Stimulated activated CD8-positive, alpha-beta memory T cell treated with anti-CD3 and anti-CD28 coated beads, Interleukin-15, amount 100 ng/mL, for 24 hours (primary cell): ENCODE measurements around the gene MAP4K4.
"Not testable (repeated sequence)": the region's sequence is repeated elsewhere in the genome, so short reads cannot be mapped to it uniquely, and the experiment has no call there.

ENCODE experiments used
- DNase-seq: peaks from one replicate; pipeline ENCODE4 v3.0.0-alpha.2; 2020; ENCODE audit warnings: low read depth

Gene MAP4K4

GRCh38 chr2:101912545-101912944 is 215.0 kb downstream of the MAP4K4 start:
- no peak for DNase-seq

- no peak for DNase-seq
Observed at GRCh38 chr2:101921319-101921952, 223.9 kb downstream of the MAP4K4 start.

GRCh38 chr2:101921953-101922325 is 224.4 kb downstream of the MAP4K4 start:
- DNase-seq: no peak

GRCh38 chr2:101924311-101924710 is 226.8 kb downstream of the MAP4K4 start:
- not testable (repeated sequence) for DNase-seq

GRCh38 chr2:101930019-101930418 is 232.5 kb downstream of the MAP4K4 start:
- no peak for DNase-seq

GRCh38 chr2:101930847-101931246 is 233.3 kb downstream of the MAP4K4 start:
- no peak for DNase-seq

GRCh38 chr2:101931402-101931801 is 233.9 kb downstream of the MAP4K4 start:
- DNase-seq: no peak

GRCh38 chr2:101935764-101936163 is 238.3 kb downstream of the MAP4K4 start:
- DNase-seq: not testable (repeated sequence)

- no peak for DNase-seq
Observed at GRCh38 chr2:101942851-101943250, 245.3 kb downstream of the MAP4K4 start.
